ENCODE data around the gene SIMC1.

The SIMC1 gene

GRCh38 chr5:176341325-176342157 is 103.3 kb downstream of the SIMC1 start:
- TF ChIP-seq POLR2AphosphoS5 (IDR thresholded peaks at IDR 0.05; ENCODE audit: low read depth, low read length) (no peak), TAF1 (IDR thresholded peaks at IDR 0.05; ENCODE audit: borderline replicate concordance, low read depth, low read length) (no peak), POLR2A (IDR thresholded peaks at IDR 0.05; ENCODE audit: low read depth, low read length) (no peak)
- FAIRE-seq: no peak
- DNase-seq (ENCODE audit: insufficient read length): no peak

- FAIRE-seq (no peak), DNase-seq (ENCODE audit: insufficient read length) (no peak)
- TF ChIP-seq POLR2AphosphoS5 (IDR thresholded peaks at IDR 0.05; ENCODE audit: low read depth, low read length): no peak
- no peak for TF ChIP-seq POLR2A (IDR thresholded peaks at IDR 0.05; ENCODE audit: low read depth, low read length)
- no peak for TF ChIP-seq TAF1 (IDR thresholded peaks at IDR 0.05; ENCODE audit: borderline replicate concordance, low read depth, low read length)
Measured at GRCh38 chr5:176342158-176342483, 103.9 kb downstream of the SIMC1 start.

DNA sequence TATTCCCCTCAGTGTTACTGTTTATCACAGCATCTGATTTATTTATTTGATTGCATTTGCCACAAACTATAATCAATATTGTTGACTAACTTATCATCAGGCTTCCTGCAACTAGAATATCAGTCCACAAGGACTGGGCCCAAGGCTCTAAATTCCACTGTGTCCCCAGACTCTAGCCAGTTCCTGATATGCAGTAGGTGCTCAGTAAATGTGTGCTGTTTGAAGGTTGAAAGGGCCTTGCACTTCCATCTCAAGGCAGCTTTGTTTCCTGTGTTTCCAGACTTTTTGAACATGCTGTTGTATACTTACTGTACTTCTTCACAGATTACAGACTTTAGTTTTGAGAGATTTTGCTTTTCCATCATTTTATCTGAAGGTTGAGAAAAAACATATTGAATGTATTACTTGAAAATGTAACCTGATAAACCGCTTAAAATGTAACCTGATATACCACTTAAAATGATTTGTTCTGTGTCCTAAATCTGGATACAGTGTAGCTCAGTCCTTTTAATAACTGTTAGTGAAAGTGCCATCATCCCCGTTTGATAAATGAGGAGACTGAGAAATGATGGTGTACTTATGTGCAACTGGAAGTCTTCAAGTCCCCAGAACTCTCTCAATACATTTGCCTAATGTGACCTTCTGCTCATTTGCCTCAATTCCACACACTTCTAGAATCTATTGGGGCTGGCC is 104.7 kb downstream of the SIMC1 start:
- DNase-seq (ENCODE audit: insufficient read length) (no peak), FAIRE-seq (no peak)
- TF ChIP-seq POLR2A (IDR thresholded peaks at IDR 0.05; ENCODE audit: low read depth, low read length) (no peak), POLR2AphosphoS5 (IDR thresholded peaks at IDR 0.05; ENCODE audit: low read depth, low read length) (no peak), TAF1 (IDR thresholded peaks at IDR 0.05; ENCODE audit: borderline replicate concordance, low read depth, low read length) (no peak)

DNA sequence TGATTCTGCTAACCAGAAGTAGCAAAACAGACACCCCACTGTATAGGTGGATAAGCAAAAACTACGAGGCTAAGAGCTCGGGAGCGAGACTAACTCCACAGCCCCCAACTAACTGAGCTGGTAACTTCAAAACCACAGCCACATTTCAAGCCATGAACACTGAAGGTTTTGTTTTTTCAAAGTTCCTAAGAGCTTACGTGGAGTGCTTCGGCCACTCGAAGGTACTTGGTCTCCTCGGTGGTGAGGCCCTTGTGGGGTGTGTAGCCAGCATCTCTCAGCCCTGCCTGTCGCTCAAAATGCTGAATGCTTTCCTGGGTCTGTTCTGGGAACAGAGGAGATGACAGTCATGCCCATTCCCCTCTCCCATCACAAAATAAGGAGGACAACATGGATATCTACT is 112.2 kb downstream of the SIMC1 start:
- no peak for TF ChIP-seq POLR2A (IDR thresholded peaks at IDR 0.05; ENCODE audit: low read depth, low read length)
- no peak for TF ChIP-seq POLR2AphosphoS5 (IDR thresholded peaks at IDR 0.05; ENCODE audit: low read depth, low read length)
- TF ChIP-seq TAF1 (IDR thresholded peaks at IDR 0.05; ENCODE audit: borderline replicate concordance, low read depth, low read length): no peak
- no peak for DNase-seq (ENCODE audit: insufficient read length)
- no peak for FAIRE-seq

GRCh38 chr5:176352116-176352878 is 114.1 kb downstream of the SIMC1 start:
- DNase-seq (ENCODE audit: insufficient read length) (no peak), FAIRE-seq (peak; percentile 76)
- no peak for TF ChIP-seq POLR2AphosphoS5 (IDR thresholded peaks at IDR 0.05; ENCODE audit: low read depth, low read length)
- no peak for TF ChIP-seq POLR2A (IDR thresholded peaks at IDR 0.05; ENCODE audit: low read depth, low read length)
- TF ChIP-seq TAF1 (IDR thresholded peaks at IDR 0.05; ENCODE audit: borderline replicate concordance, low read depth, low read length): no peak

DNA sequence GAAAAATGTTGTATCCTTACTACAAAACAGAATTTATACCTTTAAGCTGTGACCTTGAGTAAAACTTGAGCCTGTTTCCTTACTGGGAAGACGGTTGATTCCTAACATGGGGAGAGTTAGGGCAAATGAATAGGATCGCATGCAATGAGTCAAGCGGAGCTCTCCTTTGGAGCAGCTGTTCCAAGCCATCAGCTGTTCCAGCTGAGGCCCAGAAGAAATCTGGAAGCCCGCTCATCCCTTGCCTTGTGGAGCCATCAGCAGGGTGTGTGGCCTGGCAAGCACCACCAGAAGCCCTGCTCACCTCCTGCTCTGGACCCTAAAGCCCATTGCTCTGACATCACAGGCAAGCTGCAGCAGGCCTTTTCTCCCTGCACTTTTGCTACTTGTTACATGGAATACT is 115.3 kb downstream of the SIMC1 start:
- TF ChIP-seq TAF1 (IDR thresholded peaks at IDR 0.05; ENCODE audit: borderline replicate concordance, low read depth, low read length) (no peak), POLR2AphosphoS5 (IDR thresholded peaks at IDR 0.05; ENCODE audit: low read depth, low read length) (no peak), POLR2A (IDR thresholded peaks at IDR 0.05; ENCODE audit: low read depth, low read length) (no peak)
- no peak for FAIRE-seq
- no peak for DNase-seq (ENCODE audit: insufficient read length)

DNA sequence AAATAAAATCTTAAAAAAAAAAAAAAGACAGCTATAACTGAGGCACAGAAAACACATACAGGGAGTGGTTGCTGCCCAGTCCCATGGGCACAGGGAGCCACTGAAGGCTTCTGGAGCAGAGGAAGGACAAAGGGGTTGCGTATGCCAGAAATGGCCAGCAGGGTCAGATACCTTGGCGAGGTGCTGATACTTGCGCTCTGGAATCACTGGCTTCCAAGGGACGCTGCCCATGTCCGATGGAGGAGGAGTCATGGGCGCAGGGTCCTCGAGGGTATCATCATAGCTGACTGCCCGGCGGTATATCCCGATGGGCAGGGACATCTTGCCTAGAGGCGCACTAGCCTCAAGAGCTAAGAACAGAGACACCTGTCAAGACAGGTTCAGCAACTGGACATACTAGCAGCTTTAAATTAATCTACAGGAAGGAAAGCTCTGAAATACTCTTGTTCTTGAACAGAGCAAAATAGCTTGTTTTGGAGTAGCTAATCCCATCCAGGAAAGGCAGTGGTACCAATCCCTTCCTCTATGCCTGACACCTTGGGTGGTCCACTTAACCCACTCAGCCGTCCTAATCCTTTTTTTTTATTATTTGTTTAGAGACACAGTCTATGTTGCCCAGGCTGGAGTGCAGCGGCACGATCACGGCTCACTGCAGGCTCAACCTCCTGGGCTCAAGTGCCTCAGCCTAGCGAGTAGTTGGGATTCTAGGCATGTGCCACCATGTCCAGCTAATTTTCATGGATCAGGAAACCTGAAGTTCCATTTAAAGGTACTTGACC is 117.4 kb downstream of the SIMC1 start:
- no peak for TF ChIP-seq POLR2A (IDR thresholded peaks at IDR 0.05; ENCODE audit: low read depth, low read length)
- DNase-seq (ENCODE audit: insufficient read length) (no peak), FAIRE-seq (no peak)

GRCh38 chr5:176356179-176356566 is 117.9 kb downstream of the SIMC1 start:
- FAIRE-seq (no peak), DNase-seq (ENCODE audit: insufficient read length) (no peak)
- TF ChIP-seq POLR2AphosphoS5 (IDR thresholded peaks at IDR 0.05; ENCODE audit: low read depth, low read length): no peak
- no peak for TF ChIP-seq TAF1 (IDR thresholded peaks at IDR 0.05; ENCODE audit: borderline replicate concordance, low read depth, low read length)
- no peak for TF ChIP-seq POLR2A (IDR thresholded peaks at IDR 0.05; ENCODE audit: low read depth, low read length)

DNA sequence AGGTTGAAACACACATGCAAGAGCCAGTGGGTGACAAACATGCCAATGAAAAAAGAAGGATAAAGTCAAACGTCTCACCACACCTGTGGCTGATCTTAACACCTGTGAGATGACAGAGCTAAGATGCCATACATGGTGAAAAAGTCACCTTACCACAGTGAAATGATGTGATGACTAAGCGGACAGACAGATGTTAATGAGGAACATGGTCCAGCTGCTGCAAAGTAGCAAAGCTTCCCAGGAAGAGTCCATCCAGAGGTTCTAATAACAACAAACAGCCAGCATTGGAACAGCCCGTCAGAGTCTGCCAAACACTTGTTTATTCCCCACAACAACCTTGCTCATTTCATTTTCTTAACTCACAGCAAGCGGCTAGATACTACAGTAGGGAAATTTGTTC is 121.4 kb downstream of the SIMC1 start:
- TF ChIP-seq POLR2A (IDR thresholded peaks at IDR 0.05; ENCODE audit: low read depth, low read length) (no peak), POLR2AphosphoS5 (IDR thresholded peaks at IDR 0.05; ENCODE audit: low read depth, low read length) (no peak), TAF1 (IDR thresholded peaks at IDR 0.05; ENCODE audit: borderline replicate concordance, low read depth, low read length) (no peak)

DNA sequence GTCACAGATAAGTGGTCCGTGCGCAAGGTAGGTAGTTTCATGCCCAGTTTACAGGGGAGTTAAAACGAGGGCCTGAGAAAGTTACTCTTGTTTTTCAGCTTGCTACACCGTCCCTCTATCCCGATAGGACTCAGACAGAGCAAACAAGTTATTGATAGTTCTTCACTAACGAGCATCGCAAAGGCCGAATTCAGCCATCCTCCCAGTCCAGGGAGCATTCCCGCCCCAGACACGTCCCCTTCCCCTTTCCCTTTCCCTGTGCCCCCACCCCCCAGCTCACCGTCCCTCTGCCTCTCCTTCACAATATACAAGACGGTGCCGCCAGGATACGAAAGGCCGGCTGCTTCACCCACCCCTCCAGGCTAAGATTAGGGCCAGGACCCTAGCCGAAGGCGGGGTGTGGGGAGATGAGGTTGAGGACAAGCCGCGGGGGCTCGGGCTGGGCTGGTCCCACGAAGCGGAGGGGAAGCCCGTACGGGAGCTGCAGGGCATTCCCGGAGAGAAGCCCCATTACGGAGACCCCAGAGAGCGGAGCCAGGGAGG is 122.7 kb downstream of the SIMC1 start:
- TF ChIP-seq TAF1 (IDR thresholded peaks at IDR 0.05; ENCODE audit: borderline replicate concordance, low read depth, low read length) (no peak), POLR2A (IDR thresholded peaks at IDR 0.05; ENCODE audit: low read depth, low read length) (no peak), POLR2AphosphoS5 (IDR thresholded peaks at IDR 0.05; ENCODE audit: low read depth, low read length) (no peak)
- FAIRE-seq (no peak), DNase-seq (ENCODE audit: insufficient read length) (no peak)

More for the DNA sequence above, 121.4 kb downstream of the SIMC1 start:
- FAIRE-seq (no peak), DNase-seq (ENCODE audit: insufficient read length) (no peak)
